T47D (cell line): ENCODE data around the gene PRTFDC1.
A peak's percentile ranks its signal among the peaks of the same experiment; 100 is the strongest.

Source experiments
- DNase-seq, 2 experiments: peaks; one replicate each; pipeline versions ENCODE4 v3.0.0 to v3.0.0-alpha.2; 2011 to 2012; ENCODE audit warnings: low read depth in 1 of 2, low spot score in 1 of 2
- JUND ChIP-seq: IDR thresholded peaks from 2 replicates; pipeline ENCODE4 v1.6.1; 2012; ENCODE audit warnings: low read depth
- in situ Hi-C: cut with HindIII; loops from 2 replicates; pipeline ENCODE4 v1.10.0; 2016; ENCODE audit warnings: low sequenced_read_pairs, low pct_unique_long_range_greater_than_20kb

The PRTFDC1 gene

GRCh38 chr10:24952143-24952706 lies at the start of gene PRTFDC1:
PRTFDC1 (minus strand) TSS chr10:24952606; CDS start chr10:24952575, 31 bp downstream.
- DNase-seq: peak; percentile 19 to 38
- in situ Hi-C loops: no loop called here
- no peak for TF ChIP-seq JUND

- no peak for DNase-seq
- TF ChIP-seq JUND: no peak
- in situ Hi-C loops: no loop called here
These were observed 45.6 kb upstream of the PRTFDC1 start for GRCh38 chr10:24998044-24998443.

- no peak for DNase-seq
- in situ Hi-C loops: no loop called here
- TF ChIP-seq JUND: no peak
These were observed 42.7 kb upstream of the PRTFDC1 start for GRCh38 chr10:24995072-24995471.

- no peak for TF ChIP-seq JUND
- DNase-seq: no peak
- in situ Hi-C loops: no loop called here
These were observed 41.0 kb upstream of the PRTFDC1 start for GRCh38 chr10:24993237-24993958.

DNA sequence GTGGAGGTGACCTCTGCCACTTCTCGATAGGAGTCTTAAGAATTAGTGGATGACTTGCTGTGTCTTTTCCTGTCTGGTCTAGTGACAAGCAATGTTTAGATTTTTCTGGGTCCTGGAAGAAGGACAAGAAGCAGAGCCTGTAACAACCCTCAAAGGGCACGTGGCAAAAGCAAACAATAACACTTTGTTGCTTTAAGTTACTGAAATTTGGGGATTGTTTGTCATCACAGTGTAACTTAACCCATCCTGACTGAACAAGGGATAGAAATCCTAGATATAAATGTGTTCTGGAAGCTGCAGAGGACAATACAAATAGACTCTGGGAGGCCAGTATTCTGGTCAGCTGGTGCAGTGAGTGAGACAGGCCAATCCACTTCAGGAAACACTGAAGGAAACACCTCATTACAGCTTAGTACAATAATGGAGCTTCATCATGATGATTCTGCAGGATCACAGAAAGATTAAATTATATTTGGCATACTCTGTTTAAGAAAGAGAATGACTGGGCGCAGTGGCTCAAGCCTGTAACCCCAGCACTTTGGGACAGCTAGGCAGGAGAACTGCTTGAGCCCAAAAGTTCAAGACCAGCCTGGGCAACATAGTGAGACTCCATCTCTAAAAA lies 40.2 kb upstream of the PRTFDC1 start:
- no peak for DNase-seq
- in situ Hi-C loops: no loop called here
- TF ChIP-seq JUND: no peak

- DNase-seq: no peak
- TF ChIP-seq JUND: no peak
- in situ Hi-C loops: no loop called here
These were observed 38.9 kb upstream of the PRTFDC1 start for GRCh38 chr10:24991298-24991697.

DNA sequence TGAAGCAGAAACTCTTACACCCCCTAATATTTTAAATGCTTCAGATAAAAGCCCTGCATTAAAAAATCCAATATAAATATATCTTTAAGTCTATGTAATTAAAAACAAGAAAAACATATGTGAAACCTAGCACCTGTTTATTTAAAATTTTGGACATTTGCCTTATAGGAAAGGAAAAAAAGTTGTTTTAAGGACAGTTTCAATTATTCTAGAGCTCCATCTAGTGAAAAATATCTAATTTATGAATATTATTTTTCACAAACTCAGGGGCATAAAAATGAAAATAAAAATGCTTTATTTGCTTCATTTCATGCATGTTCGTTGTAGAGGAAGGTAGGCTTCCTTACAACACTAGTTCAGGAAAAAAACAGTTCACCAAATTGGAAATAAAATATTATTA lies 37.5 kb upstream of the PRTFDC1 start:
- in situ Hi-C loops: no loop called here
- DNase-seq: no peak
- TF ChIP-seq JUND: no peak

DNA sequence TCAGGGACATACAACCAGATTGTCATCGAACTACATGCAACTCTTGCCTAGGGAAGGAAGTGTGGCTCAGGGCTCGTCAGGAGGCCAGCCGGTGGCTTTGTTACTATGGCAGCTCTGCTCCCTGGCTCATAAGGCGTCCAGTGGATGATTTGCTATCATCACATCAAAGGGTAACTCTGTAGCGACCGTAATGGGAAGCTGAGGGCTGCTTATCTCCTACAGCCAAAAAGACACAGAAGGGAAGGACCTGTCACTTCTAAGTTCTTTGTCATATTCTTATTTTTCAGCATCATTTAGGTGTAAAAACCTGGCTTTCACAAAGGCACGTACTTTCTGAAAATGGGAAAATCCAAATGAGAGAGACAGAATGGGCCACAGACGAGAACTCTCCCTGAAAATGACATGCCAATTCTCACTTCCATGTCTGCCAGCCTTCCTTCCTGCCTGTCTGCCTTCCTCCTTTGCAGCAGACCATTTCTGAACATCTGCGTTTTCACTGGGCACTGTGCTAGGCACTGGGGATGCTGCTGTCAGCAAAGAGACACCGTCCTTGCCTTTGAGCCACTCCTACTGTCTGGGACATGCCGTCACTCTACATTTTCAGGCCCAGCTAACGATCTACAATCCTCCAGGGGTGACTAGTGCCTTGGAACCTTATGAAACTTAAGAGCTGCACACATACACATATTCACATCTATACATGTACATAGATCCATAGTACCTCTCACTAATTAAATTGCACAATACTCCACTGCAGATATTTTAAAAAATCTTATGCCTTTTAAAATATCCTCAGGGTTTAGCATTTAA lies 36.6 kb upstream of the PRTFDC1 start:
- in situ Hi-C loops: no loop called here
- TF ChIP-seq JUND: no peak
- DNase-seq: no peak

DNA sequence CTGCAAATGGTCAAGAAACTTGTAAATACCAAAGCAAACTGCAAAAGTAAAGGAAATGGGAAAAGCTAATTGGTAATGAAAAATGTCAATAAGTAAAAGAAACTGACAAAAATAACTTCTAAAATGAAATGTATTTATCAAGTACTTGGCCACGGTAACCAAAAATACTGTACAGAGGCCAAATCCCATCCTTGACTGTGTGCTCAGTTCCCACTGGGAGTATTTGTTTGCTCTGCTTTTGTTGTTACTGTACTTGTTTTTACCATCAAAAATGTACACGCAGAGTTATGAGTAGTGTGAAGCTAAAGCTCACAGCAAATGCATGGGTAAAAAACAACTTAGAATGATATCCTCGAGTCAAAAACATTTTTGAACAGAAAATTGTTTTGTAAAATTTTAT lies 32.5 kb upstream of the PRTFDC1 start:
- DNase-seq: no peak
- no peak for TF ChIP-seq JUND
- in situ Hi-C loops: no loop called here

DNA sequence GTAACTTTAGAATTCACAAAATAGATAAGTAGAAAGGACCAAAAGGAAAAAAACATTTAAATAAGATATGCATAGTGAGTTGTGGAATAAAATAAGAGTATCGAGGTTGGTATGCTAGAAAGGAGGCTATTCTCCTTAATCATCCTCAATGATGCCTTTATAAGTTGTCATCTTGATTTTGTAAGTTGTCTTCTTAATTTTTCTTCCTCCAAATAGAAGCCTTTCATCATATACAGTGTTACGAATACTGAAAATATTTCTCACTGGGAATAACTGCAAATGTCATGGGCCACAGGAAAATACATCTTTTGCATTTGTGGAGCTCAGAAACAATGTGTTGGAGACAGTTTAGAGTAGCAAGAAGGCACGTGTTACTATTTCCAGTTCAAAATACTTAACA lies 31.5 kb upstream of the PRTFDC1 start:
- DNase-seq: no peak
- in situ Hi-C loops: no loop called here
- no peak for TF ChIP-seq JUND

DNA sequence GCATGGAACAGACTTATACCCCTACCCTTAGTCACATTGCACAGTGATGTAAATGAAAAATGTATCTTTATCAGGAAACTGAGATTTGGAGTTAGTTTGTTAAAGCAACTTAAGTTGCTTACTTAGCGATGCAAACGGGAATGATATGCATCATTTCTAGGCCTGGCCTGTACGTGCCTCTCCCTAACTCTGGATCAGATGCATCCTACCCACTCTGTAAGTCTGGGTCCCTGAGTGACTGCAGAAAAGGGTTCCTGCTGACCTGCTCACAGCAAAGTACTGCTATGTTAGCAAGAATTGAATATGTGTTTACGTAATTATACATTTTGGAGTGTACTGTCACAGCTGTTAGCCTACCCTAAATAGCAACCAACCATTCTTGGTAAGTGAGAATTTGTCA lies 30.7 kb upstream of the PRTFDC1 start:
- in situ Hi-C loops: no loop called here
- no peak for DNase-seq
- TF ChIP-seq JUND: no peak

- no peak for TF ChIP-seq JUND
- in situ Hi-C loops: no loop called here
- DNase-seq: no peak
These were observed 30.1 kb upstream of the PRTFDC1 start for GRCh38 chr10:24982319-24983112.
